ENCODE data around the gene MIB1.
A peak's percentile ranks its signal among the peaks of the same experiment; 100 is the strongest.

Gene MIB1

DNA sequence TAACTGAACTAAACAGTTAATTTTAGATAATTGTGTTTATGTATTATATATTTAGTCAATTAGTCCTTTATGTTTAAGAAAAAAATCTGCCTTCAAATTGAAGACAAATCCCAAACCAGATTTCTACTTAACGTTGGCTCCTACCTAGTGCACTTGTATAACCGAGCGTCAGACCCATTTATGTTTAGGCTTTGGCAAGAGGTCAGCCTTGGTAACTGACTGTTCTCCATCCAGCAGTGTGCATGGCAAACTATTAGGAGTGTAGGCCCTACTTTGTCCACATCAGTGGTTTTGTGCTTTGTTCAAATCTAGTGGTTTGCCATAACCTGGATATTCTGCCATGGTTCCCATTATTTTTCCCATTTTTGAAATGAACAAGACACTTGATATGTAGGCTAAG lies 114.8 kb downstream of the MIB1 start:
- DNase-seq, result no peak
- intact Hi-C loops (cut with DNase I), result no loop called here

GRCh38 chr18:21857871-21858270 lies 117.3 kb downstream of the MIB1 start:
- intact Hi-C loops (cut with DNase I), result no loop called here
- no peak for DNase-seq

- intact Hi-C loops (cut with DNase I), result no loop called here
These were observed 118.0 kb downstream of the MIB1 start for GRCh38 chr18:21858544-21858943.

GRCh38 chr18:21864386-21864785 lies 123.8 kb downstream of the MIB1 start:
- DNase-seq, result no peak
- intact Hi-C loops (cut with DNase I), result no loop called here

More at GRCh38 chr18:21858544-21858943, 118.0 kb downstream of the MIB1 start:
- DNase-seq, result no peak

- no peak for DNase-seq
- intact Hi-C loops (cut with DNase I), result no loop called here
These were observed 124.5 kb downstream of the MIB1 start for GRCh38 chr18:21865043-21865442.

DNA sequence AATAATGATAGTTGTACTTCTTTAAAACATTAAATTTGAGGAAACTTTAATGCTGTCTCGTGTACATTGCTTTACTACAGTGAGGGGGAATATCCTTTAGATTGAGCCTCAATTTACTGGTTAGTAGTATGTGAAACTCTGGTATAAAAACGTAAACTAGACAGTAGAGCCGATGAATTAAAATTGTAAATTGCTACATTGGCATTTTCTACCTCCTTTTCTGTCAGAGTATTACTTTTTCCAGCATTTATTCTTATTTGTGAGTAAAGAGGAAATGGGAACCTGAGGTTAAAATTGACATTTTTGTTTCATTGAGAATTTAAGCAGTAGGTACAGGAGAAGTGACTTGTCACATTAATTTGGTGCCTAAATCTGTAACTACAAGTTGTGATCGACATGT lies 128.2 kb downstream of the MIB1 start:
- intact Hi-C loops (cut with DNase I), result no loop called here
- no peak for DNase-seq

GRCh38 chr18:21889570-21889969 lies 149.0 kb downstream of the MIB1 start:
- intact Hi-C loops (cut with DNase I), result no loop called here
- no peak for DNase-seq

DNA sequence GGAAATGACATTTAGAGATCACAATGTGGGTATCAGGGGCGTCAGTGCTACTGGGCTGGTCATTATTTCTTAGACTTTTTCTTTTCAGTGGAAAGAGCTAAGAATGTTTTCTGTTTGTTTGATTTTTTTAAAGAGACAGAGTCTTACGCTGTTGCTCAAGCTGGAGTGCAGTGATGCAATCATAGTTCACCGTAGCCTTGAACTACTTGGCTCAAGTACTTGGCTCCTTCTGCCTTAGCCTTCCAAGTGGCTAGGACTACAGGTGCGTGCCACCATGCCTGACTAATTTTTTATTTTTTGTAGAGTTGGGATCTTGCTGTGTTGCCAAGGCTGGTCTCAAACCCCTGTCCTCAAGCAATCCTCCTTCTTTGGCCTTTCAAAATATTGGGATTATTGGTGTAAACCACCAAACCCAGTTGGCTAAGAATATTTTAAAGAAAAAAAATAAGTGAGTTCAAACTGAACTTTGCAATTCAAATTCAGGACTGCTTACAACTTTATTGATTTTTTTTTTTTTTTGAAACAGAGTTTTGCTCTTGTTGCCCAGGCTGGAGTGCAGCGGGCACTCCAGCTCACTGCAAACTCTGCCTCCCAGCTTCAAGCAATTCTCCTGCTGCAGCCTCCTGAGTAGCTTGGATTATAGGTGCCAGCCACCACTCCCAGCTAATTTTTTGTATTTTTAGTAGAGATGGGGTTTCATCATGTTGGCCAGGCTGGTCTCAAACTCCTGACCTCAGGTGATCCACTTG lies 154.2 kb downstream of the MIB1 start:
- no peak for DNase-seq
- intact Hi-C loops (cut with DNase I), result no loop called here

GRCh38 chr18:21896732-21897336 lies 156.2 kb downstream of the MIB1 start:
- no peak for DNase-seq

DNA sequence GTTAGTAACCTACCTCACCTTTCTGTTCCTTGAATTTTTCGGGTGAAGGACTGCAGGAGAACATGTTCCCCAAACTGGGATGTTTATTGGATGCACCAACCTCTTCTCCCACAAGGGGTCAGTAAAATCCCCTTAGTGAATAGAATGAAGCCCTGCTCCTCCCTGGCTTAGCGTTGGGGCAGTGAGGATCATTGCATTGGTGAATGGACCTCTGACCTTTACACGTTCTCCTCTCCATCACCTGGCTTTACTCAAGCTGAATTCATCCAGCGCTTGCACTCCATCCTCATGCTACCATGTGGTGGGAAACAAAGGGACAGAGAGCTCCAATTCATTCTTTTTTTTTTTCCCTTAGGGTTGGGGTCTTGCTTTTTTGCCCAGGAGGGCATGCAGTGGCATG lies 157.2 kb downstream of the MIB1 start:
- intact Hi-C loops (cut with DNase I), result loop anchor here (1.0 to 2.0 kb wide), 2 partner anchors 59 to 665 kb away; no protein-coding TSS in a partner anchor

More at GRCh38 chr18:21896732-21897336, 156.2 kb downstream of the MIB1 start:
- intact Hi-C loops (cut with DNase I), result loop anchor here (1.0 to 2.0 kb wide), 2 partner anchors 60 to 666 kb away; no protein-coding TSS in a partner anchor

GRCh38 chr18:21900605-21901352 lies 160.2 kb downstream of the MIB1 start:
- intact Hi-C loops (cut with DNase I), result no loop called here
- no peak for DNase-seq

More for the DNA sequence above, 157.2 kb downstream of the MIB1 start:
- peak in 2 of 10 donors; percentile 22 to 27 for DNase-seq

GRCh38 chr18:21901423-21901945 lies 160.9 kb downstream of the MIB1 start:
- intact Hi-C loops (cut with DNase I), result no loop called here
- no peak for DNase-seq

DNA sequence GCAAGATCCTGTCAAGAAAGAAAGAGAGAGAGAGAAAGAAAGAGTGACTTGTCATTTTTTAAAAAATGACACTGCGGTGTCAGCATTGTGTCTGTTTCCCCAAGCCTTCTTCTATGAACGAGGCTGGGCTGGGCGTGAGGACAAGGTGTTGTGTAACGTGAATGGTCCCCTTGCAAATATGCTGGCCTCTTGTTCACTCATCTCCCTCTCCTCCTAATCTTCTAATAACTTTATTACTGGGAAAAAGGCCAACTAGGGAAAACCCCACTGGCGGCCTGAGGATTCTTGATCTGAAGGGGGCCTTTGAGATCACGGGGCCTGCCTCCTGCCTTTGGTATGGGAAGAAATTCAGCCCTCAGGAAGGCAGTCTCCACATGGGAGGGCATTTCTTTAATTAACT lies 163.1 kb downstream of the MIB1 start:
- DNase-seq, result no peak
- intact Hi-C loops (cut with DNase I), result no loop called here

DNA sequence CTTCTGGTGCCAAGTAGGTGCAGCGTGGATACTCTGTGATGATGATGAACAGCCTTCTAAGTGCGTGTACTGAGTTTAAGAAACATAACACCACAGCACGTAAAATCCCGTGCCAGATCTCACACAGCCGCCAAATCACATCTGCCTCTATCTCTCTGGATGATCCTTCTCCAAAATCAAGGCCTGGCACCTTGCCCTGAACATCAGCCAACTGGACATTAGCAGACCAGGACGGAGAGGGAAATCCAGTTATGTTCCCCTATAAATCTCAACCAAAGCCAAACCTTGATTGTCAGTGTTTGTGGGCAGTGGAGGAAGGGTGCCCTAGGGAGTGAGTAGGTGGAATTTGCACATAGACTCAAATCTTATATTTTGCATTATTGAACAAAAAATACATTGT lies 164.3 kb downstream of the MIB1 start:
- intact Hi-C loops (cut with DNase I), result no loop called here
- DNase-seq, result no peak

DNA sequence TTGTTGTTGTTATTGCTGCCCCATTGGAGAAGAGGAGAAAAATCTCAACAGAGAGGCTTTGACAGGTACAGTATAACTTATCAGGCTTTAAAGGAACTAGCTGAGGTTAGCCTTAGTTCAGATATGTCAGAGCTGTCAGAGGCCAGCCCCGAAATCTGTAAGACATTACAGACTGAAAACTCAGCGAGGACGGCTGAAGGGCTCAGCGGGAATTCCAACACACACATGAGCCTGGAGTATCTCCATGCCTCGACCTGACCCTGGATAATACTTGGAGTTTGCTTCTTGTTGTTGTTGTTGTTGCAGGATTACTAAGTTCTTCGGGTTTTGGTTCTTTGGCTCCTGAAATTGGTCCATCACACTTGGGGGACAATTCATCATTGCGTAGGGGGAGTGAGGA lies 166.9 kb downstream of the MIB1 start:
- DNase-seq, result no peak
- intact Hi-C loops (cut with DNase I), result no loop called here

GRCh38 chr18:21908711-21909110 lies 168.1 kb downstream of the MIB1 start:
- no peak for DNase-seq
- intact Hi-C loops (cut with DNase I), result no loop called here

GRCh38 chr18:21910906-21911305 lies 170.3 kb downstream of the MIB1 start:
- no peak for DNase-seq
- intact Hi-C loops (cut with DNase I), result loop anchor here (5.0 to 10.0 kb wide), 2 partner anchors 214 to 651 kb away; no protein-coding TSS in a partner anchor

GRCh38 chr18:21911551-21911950 lies 171.0 kb downstream of the MIB1 start:
- DNase-seq, result no peak
- intact Hi-C loops (cut with DNase I), result loop anchor here (5.0 to 10.0 kb wide), 2 partner anchors 213 to 651 kb away; no protein-coding TSS in a partner anchor

DNA sequence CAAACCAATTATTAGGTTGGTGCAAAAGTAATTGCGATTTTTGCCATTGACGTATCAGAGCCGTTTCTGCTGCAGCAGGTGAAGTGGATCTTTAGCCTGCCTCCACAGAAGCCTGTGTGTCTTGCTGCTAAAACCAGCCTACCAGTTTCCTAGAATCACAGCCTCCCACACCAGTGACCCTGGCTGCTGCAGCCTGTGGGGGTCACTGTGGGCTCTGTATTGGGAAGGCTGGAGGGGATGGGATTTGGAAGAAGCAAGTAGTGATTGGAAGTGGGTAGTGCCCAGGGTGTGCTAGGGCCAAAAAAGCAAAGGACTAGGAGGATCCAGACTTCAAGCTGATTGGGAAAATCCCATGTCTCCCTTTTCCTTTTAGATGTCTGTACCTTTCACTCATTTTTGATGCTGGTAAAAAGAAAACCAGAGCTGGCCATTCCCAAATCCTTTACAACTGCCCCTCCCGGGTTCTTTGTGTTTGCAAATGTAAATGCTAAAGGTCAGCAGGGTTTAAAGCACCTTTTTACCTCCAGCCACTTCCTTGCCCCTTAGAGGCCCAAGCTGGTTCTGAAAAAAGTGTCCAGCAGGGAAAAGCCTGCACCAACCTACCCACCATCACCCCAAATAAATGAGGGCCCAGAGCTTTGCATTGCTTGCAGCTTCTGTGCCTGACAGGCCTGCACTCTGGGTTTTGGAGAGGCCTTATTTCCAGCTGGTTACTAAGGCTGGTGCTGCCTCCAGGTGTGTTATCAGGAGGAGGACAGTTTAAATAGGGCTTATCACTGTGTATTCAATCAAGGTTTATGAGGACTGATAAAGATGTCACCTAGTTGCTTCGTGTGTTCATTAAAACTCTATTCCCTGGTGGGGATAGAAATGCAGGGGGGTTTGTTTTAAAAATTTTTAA lies 172.0 kb downstream of the MIB1 start:
- no peak for DNase-seq
- intact Hi-C loops (cut with DNase I), result loop anchor here (5.0 to 10.0 kb wide), 2 partner anchors 212 to 650 kb away; no protein-coding TSS in a partner anchor

All from posterior cingulate gyrus (tissue), 11 donors.